ENCODE data around the gene CDC14B.

The CDC14B gene

DNA sequence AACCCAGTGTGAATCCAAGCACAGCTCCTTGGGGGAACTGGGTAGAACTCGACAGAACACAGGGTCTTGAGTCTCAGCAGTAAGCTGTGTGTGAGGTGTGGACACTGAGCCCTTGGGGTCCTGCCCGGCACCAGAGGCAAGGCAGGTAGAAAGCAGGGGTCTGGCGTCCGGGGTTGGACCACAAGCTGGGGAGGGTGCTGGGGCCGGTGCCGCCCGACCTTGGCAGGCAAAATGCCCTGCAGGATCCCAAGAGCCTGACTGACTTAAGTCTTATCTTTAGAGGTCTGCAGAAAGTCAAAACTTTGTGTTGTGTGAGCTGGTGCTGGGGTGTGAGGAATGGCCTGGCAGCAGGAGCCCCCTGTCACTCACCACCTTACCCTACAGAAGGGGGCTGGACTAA lies 120.4 kb downstream of the CDC14B start:
- DNase-seq, result no peak

- DNase-seq, result no peak
These were observed 120.8 kb downstream of the CDC14B start for GRCh38 chr9:96498796-96499195.

DNA sequence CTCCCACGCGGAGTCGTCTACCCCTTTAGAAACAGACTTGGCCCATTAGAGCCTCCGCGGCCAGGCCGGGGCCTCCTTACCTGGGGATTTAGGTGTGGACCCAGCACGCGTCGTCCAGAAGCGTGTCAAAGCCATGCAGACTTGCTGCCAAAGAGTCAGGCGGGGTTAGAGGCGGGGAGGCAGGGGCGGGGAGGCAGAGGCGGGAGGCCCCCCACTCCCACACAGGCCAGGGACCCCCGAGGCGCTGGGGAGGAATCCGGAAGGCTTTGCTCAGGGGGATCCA lies 122.6 kb downstream of the CDC14B start:
- DNase-seq, result no peak

DNA sequence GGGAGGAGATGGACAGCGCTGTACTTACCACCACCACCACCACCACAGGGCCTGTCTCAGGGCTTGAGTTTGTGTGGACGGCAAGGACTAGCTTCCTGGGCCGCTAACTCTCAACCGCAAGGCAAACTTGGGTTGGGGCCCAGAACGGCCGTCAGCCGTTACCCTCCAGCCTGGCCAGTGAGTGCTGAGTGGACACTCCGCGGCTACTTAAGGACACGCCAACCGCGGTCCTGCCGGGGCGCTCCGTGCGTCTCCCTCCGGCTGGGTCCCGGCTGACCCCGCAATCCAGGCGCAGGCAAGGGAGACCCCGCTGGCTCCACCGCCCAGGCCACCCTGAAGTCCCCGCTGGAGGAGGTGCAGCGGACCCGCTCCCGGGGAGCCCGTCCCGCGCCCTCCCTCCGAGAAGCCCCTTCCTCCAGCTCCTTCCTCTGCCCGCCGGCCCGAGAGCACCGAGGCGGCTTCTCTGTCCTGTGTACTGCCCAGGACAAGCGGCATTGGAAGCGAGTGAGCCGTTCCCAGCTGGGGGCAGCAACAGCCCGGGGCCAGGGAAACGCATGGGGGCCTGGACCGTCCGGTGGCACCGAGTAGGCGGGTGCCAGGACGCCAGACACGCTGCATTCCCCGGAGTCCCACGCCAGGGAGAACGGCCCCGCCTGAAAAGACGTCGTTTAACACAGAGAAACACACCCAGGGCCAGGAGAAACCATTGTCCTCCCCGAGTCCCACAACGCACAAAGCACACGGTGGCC lies 123.1 kb downstream of the CDC14B start:
- DNase-seq, result no peak

- DNase-seq, result no peak
These were observed 124.3 kb downstream of the CDC14B start for GRCh38 chr9:96495341-96495740.

DNA sequence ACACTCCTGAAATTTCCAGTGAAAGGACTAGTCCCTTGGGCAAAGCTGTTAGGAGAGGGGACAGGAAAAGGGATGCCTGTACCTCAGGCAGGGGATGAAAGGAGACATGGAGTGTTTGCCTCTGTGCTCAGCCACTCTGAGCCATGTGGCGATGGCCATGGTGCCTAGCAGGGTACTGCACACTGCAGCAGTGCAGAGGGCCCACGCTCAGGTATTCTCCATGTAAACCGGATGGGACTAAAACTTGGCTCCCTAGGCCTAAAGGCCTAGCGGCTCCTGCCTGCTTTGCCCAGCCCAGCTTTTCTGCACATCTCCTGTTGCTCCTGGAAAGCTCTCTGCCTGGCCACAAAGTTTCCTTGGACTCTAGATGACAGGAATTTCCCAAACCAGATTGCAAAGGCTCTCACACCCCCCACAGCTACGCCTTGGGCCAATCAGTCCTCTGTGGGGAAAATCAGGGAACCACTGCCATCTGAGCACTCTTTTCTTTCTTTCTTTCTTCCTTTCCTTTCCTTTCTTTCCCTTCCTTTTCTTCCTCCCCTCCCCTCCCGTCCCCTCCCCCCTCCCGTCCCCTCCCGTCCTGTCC lies 125.3 kb downstream of the CDC14B start:
- no peak for DNase-seq

GRCh38 chr9:96493757-96494156 lies 125.9 kb downstream of the CDC14B start:
- DNase-seq, result no peak

- no peak for DNase-seq
These were observed 126.6 kb downstream of the CDC14B start for GRCh38 chr9:96492993-96493531.

DNA sequence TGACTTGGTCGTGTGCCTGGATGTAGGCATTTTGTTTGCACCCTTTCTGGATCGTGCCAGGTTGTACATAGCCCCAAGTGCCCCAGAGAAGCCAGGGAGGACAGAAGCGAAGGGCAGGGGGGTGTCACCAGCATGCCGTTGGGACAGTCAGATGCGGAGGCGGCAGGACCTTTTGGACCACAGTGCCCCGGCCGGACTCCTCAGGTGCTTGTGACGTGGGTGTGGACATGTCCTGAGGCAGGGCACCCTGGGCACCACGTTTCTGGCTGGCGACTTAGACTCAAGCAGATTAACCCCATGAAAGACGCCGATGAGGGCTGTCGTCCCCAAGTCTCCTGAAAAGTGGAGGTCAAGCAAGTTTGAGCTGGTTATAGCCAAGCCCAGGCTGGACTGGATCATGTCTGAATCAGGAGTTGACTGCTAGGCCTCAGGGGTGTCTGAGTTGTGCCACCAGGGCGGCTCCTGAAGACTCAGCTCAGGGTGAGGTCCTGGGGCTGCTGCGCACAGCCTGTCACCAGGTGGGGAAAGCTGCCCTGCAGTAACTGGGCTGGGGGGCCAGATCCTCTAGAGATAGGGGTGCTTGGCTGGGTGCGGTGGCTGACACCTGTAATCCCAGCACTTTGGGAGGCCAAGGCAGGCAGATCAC lies 127.6 kb downstream of the CDC14B start:
- no peak for DNase-seq

DNA sequence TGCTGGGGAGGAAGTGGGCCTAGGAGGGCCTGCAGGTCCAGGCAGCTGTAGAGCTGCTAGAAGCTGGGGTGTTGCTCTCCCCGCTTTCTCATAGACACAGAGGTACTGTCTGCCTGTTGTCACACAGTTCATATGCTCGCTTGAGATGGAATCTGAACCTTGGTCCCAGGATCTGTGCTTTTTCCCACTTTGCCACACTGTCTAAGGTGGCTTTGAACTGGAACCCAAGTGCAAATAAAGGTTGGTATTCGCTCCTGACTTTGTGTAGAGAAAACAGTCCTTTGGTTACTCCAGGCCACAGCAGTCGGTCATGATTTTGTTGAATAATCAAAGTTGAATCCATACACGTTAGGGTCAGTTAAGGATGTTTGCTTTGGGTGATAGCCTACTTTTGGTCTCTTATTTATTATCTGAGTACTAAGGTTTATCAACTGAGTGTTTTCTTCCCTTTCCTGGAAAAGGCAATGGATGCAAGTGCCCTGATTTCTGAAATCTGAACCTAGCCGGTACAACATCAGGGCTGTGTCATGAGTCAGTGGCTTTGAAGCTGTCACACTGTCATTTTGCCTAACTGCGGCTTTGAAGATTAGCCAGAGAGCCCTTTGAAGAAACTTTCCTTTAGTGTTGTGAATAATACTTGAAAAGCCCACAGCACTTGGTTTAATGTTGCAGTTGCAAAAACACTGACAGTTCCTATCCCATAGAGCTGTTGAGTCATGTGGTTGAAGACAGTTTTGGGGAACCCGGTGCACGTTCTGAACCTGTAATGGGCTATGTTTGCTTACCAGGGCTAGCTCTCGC lies 128.4 kb downstream of the CDC14B start:
- DNase-seq, result no peak

GRCh38 chr9:96490534-96491078 lies 129.0 kb downstream of the CDC14B start:
- no peak for DNase-seq

DNA sequence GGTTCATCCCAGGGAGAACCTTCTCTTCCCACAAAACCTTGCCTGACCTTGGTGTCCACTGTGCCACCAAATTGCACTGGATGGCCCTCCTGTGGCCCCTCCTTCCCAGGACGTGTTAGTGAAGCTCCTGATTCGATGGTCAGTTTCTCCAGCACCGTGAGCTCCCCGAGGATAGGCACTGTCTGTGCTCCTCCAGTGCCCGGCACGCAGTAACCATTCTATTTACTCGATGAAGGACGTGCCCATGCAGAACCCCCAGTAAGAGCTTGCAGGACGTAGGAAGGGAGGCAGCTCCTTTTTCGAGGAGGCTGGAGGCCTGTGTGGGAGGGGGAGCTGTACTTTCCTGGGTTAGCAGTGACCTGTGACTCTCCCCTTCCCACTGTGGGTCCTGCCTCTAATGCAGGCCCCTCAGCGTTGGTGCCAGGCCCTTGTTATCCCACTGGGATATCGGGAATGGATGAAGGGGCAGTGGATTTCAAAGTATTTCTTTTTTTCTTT lies 130.1 kb downstream of the CDC14B start:
- no peak for DNase-seq

DNA sequence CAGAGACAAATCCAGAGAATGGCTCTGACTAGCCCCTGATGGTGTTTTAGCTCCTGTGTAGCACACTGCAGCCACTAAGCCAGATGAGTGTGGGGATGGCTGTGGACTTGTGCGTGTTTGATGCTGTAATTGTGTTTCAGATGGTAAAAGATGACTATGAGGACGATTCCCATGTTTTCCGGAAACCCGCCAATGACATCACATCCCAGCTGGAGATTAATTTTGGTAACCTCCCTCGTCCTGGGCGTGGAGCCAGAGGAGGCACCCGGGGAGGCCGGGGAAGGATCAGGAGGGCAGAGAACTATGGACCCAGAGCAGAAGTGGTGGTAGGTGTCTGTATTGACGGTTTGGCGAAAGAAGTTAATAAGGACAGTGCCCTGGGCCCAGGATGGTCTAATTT lies 131.7 kb downstream of the CDC14B start:
- no peak for DNase-seq

- DNase-seq, result no peak
These were observed 132.6 kb downstream of the CDC14B start for GRCh38 chr9:96487029-96487396.

DNA sequence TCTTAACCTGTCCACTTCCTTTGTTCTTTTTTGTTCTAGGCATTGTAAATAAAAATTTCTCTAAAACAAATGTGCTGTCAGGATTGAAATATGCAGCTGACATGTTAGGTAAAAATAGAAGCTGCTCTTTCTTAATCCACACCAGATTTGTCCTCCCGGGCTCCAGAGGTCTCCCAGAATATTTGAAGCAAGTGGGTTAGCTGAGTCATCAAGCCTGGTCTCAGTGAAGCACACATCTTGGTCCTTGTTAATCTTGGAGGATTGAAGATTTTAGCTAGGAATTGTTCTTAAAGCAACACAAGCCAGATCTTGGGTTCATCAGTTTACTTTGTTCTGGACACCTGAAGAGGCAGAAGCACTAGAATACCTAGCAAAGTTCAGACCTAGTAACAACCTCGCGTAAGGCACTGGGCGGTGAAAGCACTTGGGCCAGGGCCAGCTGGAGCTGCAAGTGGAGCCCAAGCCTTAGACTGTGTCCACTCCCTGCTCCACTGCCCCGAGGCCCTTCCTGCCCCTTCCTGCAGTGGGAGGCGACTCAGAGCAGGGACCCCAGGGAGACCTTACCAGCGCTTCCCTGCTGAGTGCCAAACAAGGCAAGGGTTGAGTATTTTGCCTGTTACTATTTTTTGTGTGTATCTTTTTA lies 133.1 kb downstream of the CDC14B start:
- DNase-seq, result no peak

DNA sequence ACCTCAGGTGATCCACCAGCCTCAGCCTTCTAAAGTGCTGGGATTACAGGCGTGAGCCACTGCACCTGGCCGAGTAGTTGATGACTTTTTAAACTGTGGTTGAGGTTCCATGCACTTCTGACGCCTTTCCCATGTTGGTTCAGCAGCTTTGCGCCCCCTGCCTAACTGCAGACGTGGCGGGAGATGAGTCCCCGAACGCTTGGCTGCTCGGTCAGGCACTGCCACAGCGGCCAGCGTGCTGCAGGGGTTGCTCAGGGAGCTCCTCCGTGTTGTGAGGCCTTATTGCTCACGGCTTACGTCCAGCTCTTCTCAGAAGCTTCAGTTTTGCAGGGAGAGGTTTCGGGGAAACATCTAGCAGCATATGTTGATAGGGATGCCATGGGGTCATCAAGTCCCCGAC lies 134.4 kb downstream of the CDC14B start:
- no peak for DNase-seq

DNA sequence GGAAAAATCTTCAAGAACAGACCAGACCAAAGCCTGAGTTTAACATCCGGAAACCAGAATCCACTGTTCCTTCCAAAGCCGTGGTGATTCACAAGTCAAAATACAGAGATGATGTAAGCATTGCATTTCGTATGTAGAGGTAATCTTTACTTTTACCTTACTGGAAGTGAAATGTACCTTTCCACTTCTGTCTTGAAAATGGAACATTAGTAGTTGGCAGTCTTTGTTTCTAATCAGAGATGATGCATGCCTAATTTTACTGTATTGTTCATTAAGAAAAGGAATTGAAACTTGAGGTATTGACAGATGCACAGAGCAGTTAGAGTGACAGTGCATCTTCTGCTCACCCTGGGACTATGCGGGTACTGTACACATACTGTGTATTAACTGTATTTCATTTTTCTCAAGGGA lies 135.1 kb downstream of the CDC14B start:
- DNase-seq, result no peak

- no peak for DNase-seq
These were observed 135.8 kb downstream of the CDC14B start for GRCh38 chr9:96483733-96484390.

GRCh38 chr9:96483197-96483596 lies 136.4 kb downstream of the CDC14B start:
- no peak for DNase-seq

- DNase-seq, result no peak
These were observed 137.2 kb downstream of the CDC14B start for GRCh38 chr9:96482476-96482875.

- DNase-seq, result no peak
These were observed 138.9 kb downstream of the CDC14B start for GRCh38 chr9:96480736-96481135.

DNA sequence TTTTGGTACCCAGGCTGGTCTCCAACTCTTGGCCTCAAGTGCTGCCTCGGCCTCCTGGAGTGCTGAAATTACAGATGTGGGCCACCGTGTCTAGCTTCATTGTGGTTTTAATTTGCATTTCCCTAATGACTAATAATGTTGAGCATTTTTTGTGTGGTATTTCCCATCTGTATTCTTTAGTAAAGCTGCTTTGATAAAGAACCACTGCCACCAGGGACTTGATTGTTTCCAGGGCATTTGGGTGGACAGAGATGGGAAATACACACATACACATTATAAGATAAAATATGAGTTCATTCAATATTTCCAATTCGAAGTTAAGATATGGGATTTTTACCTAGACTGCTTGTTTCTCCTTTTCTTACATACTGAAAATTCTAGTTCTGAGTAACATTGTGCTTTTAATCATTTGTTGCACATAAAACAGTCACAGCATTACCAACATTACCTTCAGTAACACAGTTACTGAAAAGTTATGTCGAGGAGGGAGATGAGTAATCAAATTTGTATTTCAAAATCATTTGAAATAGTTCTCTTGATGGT lies 140.7 kb downstream of the CDC14B start:
- no peak for DNase-seq

Data from NCI-H446 (cell line).